Stimulated activated CD8-positive, alpha-beta memory T cell treated with anti-CD3 and anti-CD28 coated beads, Interleukin-15, amount 100 ng/mL, for 1 hour (primary cell): ENCODE data around the gene DYDC1.
"Not testable (repeated sequence)": the region's sequence is repeated elsewhere in the genome, so short reads cannot be mapped to it uniquely, and the experiment has no call there.

ENCODE experiments used
- DNase-seq: peaks from one replicate; pipeline ENCODE4 v3.0.0-alpha.2; 2020; ENCODE audit warnings: low read depth

DYDC1 gene

DNA sequence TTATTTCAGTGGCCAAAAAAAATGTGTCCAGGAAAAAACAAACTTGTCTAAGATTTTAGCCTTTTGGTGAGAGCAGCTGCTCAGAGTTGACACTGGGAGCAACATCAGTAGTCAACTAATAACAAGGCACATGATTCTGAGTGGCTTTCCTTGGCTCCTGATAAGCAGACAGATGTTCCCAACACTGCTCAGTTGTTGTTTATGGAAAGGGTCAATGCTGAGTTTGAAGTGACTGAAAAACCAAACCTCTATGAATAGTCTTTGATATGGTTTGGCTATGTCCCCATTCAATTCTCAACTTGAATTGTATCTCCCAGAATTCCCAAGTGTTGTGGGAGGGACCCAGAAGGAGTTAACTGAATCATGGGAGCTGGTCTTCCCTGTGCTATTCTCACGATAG lies 12.3 kb downstream of the DYDC1 start:
- no peak for DNase-seq

DNA sequence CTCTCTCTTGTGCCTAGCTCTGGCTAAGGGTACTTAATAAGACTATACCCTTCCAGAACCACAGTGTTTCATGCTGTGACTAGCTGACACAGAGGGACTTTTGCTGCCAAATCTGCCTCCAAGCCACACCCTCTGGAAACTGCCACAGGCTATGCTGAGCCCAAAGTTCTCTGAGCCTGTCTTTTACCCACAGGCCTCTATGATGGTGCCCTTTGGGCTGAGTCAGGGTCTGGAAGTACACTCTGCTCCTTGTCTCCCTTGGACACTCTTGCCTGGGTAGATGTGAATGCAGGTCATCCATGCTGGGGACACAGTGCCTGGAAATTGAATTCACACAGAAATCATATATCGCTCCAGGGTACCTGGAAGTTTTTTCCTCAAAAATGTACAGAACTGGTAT lies 22.6 kb downstream of the DYDC1 start:
- DNase-seq = no peak

DNA sequence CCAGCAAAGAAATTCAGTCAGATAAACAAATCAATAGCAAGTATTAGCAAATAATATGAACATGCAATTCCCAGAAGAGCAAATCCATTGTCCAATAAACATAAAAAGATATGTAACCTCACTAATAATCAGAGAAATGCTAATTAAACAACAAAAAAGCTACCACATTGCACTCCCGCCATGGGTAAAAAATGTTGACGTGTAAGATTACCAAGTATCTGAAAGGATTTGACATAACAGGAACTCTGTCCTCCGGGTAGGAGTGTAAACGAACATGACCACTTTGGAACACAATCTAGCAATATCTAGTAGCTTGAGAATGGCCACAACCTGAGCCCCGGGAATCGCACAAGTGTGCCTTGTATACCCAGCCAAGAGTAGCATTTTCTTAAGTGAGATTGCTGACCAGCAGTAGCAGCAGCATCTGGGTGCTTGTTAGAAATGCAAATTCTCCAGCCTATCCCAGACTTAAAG lies 31.6 kb downstream of the DYDC1 start:
- no peak for DNase-seq

DNA sequence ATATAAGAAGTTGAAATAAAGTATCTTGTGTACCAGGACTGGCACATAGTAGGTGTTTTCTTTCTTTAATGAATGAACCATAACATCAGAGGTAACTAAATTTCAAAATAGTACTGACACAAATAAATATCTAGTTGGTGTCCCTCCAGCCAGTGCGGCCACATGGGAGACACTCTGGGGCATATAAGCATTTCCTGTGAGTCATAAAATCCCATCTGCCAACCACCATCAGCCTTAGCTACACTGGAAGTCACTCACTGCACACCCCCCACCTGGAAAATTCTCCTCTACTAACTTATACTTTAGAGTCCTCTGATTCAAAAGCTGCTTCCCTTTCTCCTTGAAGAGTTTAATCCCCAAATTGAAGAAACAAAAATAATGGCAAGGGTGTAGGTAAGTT lies 32.5 kb downstream of the DYDC1 start:
- DNase-seq = no peak

DNA sequence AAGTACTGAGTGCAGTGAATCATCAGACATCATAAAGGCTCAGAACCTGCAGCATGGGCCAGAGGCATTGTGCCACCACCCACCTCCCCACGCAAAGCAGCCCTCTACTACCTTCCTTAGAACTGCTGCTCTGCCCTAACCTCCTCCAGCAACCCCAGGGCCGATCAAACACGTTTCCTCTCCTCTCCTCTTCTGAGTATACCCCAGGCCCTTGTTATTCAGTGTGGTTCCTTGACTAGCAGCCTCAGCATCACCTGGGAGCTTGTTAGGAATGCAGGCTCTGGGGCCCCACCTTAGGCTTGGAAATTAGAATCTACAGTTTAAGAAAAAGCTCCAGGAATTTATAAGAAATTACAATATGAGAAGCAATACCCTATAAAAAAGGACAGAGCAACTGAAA lies 33.2 kb downstream of the DYDC1 start:
- DNase-seq = no peak

DNA sequence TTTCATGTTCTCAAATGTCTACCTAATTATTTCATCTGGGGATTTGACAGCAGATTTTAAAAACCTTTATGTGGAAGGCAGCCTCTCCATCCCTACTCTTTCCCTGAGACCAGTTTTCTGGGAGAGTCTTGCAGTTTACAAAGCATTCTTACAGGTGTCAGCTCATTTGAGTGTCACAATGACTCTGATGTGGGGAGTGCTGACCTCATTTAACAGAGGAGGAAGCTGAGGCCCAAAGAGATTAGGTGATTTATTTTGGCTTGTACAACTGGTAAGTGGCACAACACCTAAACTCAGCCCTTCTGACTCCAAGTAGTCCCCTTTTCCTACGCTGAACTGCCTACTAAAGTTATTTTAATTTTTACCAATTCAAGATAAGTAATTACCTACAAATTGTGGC lies 33.8 kb downstream of the DYDC1 start:
- no peak for DNase-seq

DNA sequence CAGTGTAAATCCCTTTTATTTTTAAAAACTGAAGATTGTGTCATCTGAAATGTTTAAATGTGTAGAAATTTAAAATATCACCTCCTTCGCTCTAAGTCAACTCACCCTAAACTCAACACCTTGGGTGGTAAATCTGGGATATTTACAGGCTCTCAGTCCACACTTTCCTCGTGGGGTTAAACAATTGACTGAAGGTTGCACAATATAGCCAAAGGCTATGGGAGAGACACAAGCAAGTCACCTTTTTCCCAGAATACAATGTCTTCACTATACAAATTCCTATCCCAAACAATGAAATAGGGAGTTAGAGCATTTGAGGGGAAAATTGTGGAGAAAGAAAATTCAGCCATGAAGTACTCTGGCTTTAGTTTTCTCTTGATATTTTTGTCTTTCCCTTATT lies 34.4 kb downstream of the DYDC1 start:
- DNase-seq = no peak

DNA sequence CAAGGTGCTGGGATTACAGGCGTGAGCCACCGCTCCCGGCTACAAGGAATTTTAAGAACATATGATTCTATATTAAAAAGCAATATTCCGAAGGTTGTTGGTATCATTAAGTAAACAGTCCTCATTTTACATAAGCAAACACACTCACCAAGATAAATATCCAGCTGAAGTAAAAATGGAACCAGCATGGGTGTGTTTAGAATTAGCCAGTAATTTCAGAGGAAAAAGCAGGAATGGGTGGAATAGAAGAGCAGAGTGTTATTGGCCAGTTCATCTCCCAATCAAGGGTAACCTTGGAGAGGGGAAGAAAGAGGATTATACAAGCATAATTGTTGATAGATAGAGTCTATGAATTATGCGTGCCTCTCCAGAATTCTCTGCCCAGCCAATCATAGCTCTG lies 35.4 kb downstream of the DYDC1 start:
- no peak for DNase-seq

DNA sequence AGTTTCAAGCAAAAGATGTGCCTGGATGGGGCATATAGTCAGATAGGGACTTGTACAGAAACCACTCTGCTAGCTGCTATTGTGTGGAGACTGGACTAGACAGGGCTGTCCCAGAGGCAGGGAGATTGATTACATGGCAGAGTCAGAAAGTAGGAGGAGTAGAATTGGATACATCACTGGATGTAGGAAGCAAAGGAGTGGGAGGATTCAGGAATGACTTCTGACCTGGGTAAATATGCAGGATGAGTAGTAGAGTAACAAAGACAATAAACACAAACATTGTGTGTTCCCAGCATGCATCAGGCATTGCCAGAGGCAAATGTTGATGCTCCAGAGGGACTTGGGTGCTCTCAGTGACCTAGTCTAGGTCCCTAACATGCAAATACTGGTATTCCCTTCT lies 36.2 kb downstream of the DYDC1 start:
- DNase-seq = no peak

DNA sequence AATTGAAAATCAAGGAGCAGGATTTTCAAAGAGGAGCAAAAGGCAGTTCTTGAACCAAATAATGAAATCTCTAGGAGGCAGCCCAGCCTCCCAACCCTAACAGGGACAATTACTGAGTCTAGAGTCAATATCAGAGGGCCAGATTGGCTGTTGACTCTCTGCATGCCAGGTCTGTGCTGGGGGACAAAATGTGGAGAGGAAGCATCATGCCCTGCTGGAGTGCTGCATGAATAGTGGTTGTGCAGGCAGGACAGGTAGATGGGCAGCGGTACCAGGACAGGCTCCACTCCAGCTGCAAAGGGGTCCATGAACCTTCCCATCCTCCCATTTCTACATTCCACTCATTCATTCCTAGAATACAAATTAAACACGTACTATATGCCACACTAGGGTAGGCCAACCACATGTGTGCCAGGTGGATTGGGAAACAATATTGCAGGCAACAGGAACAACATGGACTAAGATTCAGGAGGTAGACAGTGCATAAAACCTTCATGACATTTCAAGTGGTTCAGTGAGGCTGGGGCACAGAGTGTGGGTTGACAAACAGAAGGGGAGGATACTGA lies 36.7 kb downstream of the DYDC1 start:
- no peak for DNase-seq

DNA sequence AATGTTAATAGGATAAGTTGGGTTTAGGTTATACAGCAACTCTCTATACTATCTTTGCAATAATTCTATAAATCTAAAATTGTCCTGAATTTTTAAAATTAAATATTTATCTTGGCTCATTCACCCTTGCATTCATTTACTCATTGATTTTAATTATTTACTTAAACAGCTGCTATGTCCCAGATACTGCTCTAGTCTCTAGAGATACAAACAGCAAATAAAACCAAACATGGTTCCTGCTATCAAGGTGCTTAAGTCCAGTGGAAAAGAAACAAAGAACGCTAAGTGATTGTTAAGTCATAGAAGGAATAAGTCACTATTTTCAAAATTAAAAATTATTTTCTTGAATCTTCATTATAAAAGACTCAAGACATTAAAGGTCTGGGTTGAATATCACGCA lies 37.2 kb downstream of the DYDC1 start:
- no peak for DNase-seq

DNA sequence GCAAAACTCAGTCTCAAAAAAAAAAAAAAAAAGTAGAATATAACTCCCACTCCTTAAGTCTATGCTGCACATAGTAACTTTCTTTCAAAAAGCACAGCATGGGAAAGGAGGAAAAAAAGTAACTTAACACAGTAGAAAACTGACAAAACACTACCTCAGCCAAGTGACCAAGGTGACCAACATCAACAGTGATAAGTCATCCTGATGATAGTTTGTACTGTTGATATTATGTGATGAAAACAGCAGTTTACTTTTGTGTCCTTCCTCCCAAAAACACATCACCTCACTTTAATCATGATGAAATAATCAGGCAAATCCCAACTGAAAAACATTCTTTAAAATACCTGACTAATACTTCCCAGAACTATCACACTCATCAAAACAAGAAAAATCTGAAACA lies 37.8 kb downstream of the DYDC1 start:
- DNase-seq = no peak

DNA sequence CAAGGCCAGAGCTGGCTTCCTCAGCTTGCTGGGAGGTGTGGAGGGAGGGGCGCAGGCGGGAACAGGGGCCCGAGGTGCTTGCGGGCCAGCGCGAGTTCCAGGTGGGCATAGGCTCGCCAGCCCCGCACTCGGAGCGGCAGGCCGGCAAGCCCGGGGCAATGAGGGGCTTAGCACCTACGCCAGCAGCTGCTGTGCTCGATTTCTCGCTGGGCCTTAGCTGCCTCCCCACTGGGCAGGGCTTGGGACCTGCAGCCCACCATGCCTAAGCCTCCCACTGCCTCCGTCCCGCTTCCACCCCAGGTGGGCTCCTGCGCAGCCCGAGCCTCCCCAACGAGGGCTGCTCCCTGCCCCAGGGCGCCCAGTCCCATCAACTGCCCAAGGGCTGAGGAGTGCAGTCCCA lies 41.2 kb downstream of the DYDC1 start:
- DNase-seq = no peak

DNA sequence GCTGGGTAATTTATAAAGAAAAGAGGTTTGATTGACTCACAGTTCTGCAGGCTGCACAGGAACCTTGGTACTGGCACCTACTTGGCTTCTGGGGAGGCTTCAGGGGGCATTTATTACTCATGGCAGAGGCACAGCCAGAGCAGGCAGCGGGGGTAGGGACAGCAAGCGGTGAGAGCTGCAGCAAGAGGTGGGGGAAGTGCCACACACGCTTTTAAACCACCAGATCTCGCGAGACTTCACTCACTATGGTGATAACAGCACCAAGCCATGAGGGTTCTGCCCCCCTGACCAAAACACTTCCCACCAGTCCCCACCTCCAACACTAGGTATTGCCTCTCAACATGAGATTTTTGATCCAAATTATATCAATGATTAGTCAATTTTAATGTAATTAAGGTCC lies 43.0 kb downstream of the DYDC1 start:
- DNase-seq = no peak

DNA sequence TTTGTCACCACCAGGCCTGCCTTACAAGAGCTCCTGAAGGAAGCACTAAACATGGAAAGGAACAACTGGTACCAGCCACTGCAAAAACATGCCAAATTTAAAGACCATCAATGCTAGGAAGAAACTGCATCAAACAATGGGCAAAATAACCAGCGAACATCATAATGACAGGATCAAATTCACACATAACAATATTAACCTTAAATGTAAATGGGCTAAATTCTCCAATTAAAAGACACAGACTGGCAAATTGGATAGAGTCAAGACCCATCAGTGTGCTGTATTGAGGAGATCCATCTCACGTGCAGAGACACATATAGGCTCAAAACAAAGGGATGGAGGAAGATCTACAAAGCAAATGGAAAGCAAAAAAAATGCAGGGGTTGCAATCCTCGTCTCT lies 50.6 kb downstream of the DYDC1 start:
- not testable (repeated sequence) for DNase-seq

DNA sequence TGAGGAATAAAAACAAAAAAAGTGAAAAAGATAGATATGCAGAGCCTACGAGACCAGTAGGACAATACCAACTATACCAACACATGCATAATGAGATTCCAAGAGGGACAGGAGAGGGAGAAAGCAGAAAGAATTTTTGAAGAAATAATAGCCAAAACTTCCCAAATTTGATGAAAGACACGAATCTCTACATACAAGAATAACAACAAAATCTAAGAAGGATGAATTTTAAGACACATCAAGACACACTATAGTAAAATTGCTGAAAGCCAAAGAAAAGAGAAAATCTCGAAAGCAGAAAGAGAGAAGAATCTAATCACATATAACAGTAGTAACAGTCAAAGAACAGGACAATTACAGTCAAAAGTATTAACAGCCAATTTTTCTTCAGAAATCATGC lies 59.6 kb downstream of the DYDC1 start:
- DNase-seq = no peak

DNA sequence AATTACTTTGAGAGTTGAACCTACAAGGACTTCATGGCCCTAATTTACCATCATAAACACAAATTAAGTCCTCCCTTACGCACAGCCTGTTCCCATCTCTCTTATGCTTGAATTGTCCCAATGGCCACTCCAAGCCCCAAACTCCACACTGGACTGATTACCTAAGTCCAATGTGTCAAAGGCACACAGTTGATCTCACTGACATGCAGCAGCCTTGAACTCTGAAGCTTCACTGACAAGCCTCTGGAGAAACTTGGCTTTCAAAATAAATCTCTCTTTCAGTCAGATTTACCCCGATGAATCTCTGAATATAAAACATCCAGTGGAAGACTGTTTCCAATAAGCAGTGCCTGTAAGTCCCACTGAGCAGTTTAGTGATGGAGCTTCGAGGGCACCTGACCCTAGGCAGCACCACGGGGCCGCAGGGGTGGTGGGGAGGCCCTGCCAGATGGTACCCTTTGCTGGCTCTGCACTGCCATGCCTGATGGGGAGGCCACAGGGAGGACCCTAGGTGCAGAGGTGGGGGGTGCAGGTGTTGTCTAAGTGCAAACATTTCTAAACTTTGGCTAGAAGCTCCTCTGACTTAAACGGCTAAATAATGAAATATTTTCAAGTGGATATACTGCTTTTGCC lies 63.8 kb downstream of the DYDC1 start:
- no peak for DNase-seq

DNA sequence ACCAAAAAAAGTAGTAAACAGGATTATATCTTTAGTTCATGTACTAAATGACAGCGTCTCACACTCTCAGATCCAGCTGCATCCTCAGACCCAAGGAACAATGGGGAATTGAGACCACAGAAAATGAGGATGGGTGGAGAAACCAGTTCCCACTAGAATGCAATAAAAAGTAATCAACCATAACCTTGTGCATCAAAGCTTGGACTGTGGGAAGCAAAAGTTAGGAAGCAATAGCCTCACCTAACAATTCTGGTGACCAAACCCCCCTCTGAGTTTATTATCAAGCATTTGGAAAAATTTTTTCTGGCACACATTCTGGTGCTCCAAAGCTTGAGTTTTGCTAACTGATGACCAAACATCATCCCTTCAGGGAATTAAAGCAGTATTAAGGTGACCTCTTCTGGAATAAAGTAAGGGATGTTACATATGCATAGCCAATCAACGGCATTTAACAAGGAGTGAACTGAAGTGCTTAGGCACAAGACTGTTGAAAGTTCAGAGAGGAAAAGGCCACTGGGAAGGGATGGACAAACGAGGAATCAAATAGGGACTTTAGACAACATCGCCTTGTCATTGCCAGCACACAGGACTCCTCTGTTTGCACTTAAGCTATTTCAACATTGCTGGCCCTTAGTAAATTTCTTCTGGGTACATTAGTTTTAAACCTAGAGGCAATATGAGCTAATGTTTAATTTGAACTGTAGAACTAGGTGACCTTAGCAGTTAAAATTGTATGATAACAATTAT lies 65.9 kb downstream of the DYDC1 start:
- no peak for DNase-seq

DNA sequence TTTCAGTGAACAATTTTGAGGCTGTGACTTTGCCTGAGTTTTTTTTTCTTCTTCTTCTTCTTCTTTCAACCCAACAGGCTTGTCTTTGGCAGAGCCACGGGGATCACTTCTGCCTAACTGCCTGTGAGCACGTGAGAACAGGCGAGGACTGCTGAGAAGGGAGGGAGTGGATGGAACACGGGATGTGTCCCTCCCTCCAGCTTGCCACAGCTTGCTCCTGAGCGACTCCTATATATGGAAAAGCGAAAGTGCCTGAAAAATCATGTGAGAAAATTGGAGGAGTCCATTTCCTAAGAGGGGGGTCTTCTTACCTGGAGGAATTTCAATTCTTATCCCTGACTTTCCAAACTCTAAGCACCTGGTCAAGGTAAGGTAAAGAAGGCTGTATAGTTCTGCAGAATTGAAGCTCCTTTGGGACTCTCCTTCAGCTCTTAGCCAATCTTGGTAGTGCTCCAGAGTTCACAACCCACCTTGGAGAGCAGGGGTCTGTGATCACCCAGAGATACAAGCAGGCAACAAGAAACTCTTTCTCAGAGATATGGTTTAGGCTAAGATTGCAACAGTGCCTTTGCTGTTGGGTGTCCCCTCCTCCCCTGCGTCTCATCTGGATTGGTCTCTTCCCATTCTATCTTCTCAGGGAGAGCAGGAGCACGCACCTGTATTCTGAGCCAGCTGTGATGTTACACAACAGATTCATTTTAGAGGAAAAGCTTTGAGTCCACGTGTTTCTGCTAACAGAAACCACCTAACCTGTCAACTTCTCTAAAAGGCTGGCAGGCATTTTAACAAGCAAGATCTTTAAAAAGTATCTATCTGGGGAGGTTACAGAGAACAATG lies 66.9 kb downstream of the DYDC1 start, which contains the start of gene MAT1A:
Gene MAT1A, minus strand, starts transcription at position 208 of the 837 bp plus-strand sequence. CDS start 235 bp downstream, outside the sequence.
- DNase-seq = no peak

DNA sequence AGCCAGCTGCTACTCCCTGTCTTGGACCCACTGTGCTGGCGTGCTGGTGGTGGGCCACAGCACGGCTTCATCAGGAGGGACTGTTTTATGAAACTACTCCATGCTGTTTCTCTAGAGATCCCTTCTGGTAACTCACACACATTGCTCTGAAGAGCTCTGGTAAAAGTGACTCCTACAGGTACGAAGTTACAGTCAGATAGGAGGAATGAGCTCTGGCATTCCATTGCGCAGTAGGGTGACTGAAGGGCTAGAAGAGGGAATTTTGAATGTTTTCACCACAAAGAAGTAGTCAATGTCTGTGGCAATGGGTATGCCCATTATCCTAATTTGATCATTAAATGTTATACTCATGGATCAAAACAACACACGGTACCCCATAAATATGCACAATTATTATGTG lies 67.7 kb downstream of the DYDC1 start:
- no peak for DNase-seq
